Measurements from ENCODE around the gene RSRC1.

Gene RSRC1

GRCh38 chr3:158165730-158166129, 55.8 kb downstream of the RSRC1 start:
- TF ChIP-seq CTCF (IDR thresholded peaks at IDR 0.05; ENCODE audit: insufficient read depth, missing control alignments) = no peak
- no peak for FAIRE-seq
- no peak for DNase-seq (ENCODE audit: insufficient read length, low spot score)

GRCh38 chr3:158166223-158166622, 56.3 kb downstream of the RSRC1 start:
- DNase-seq (ENCODE audit: insufficient read length, low spot score) (no peak), FAIRE-seq (no peak)
- no peak for TF ChIP-seq CTCF (IDR thresholded peaks at IDR 0.05; ENCODE audit: insufficient read depth, missing control alignments)

- no peak for FAIRE-seq
- no peak for DNase-seq (ENCODE audit: insufficient read length, low spot score)
- no peak for TF ChIP-seq CTCF (IDR thresholded peaks at IDR 0.05; ENCODE audit: insufficient read depth, missing control alignments)
Observed at GRCh38 chr3:158167737-158168557, 58.1 kb downstream of the RSRC1 start.

- FAIRE-seq = no peak
- no peak for TF ChIP-seq CTCF (IDR thresholded peaks at IDR 0.05; ENCODE audit: insufficient read depth, missing control alignments)
- no peak for DNase-seq (ENCODE audit: insufficient read length, low spot score)
Observed at GRCh38 chr3:158169091-158169491, 59.2 kb downstream of the RSRC1 start.

GRCh38 chr3:158181096-158181495, 71.2 kb downstream of the RSRC1 start:
- no peak for TF ChIP-seq CTCF (IDR thresholded peaks at IDR 0.05; ENCODE audit: insufficient read depth, missing control alignments)
- FAIRE-seq = no peak

GRCh38 chr3:158185711-158186110, 75.8 kb downstream of the RSRC1 start:
- no peak for FAIRE-seq
- no peak for TF ChIP-seq CTCF (IDR thresholded peaks at IDR 0.05; ENCODE audit: insufficient read depth, missing control alignments)
- DNase-seq (ENCODE audit: insufficient read length, low spot score) = no peak

More at GRCh38 chr3:158181096-158181495, 71.2 kb downstream of the RSRC1 start:
- no peak for DNase-seq (ENCODE audit: insufficient read length, low spot score)

GRCh38 chr3:158200955-158201354, 91.1 kb downstream of the RSRC1 start:
- FAIRE-seq = no peak
- no peak for DNase-seq (ENCODE audit: insufficient read length, low spot score)
- no peak for TF ChIP-seq CTCF (IDR thresholded peaks at IDR 0.05; ENCODE audit: insufficient read depth, missing control alignments)
